ENCODE data around the gene B3GALNT2. TPM values are rescaled to one million over a fixed set of nuclear protein-coding genes. Genes with fewer than 3 reads are reported as not detected.
"Not testable (repeated sequence)": the region's sequence is repeated elsewhere in the genome, so short reads cannot be mapped to it uniquely, and the experiment has no call there.

B3GALNT2 gene
- total RNA-seq, 2 experiments from 2014 or later: 14.0 to 14.2 TPM

- H3K27ac Mint-ChIP-seq: no peak overlapping the region
- H3K4me3 Mint-ChIP-seq: no peak overlapping the region
- H3K9me3 Mint-ChIP-seq: no peaks in the 10 kb centered on the region
- peaks cover 21% of the 10 kb centered on the region for H3K4me1 Mint-ChIP-seq
- ChIA-PET POLR2A (interaction anchor here (3.2 kb wide), 1 partner anchor 9 kb away, joined by 21 read pairs; the partner anchor contains the start of gene B3GALNT2), CTCF (interaction anchor here (3.3 kb wide), 1 partner anchor 10 kb away, joined by 21 read pairs; the partner anchor contains the start of gene B3GALNT2)
- H3K27me3 Mint-ChIP-seq: no peaks in the 10 kb centered on the region
- H3K36me3 Mint-ChIP-seq (ENCODE audit: low read depth): peaks cover 22% of the 10 kb centered on the region
- DNase-seq: no peak
These were observed 9.2 kb downstream of the B3GALNT2 start for GRCh38 chr1:235495030-235495429.

GRCh38 chr1:235494531-235494930, 9.7 kb downstream of the B3GALNT2 start:
- Mint-ChIP-seq H3K9me3 (no peaks in the 10 kb centered on the region), H3K4me3 (no peak overlapping the region), H3K36me3 (ENCODE audit: low read depth) (peaks cover 22% of the 10 kb centered on the region), H3K27ac (no peak overlapping the region), H3K27me3 (no peaks in the 10 kb centered on the region), H3K4me1 (peaks cover 21% of the 10 kb centered on the region)
- DNase-seq: no peak
- POLR2A ChIA-PET: interaction anchor here (3.2 kb wide), 1 partner anchor 10 kb away, joined by 21 read pairs; the partner anchor contains the start of gene B3GALNT2
- CTCF ChIA-PET: interaction anchor here (1.4 to 3.3 kb wide), 2 partner anchors 10 to 106 kb away, joined by 3 to 21 read pairs; partner anchors contain the start of gene B3GALNT2

GRCh38 chr1:235491644-235492043, 12.6 kb downstream of the B3GALNT2 start:
- H3K4me3 Mint-ChIP-seq: no peak overlapping the region
- peaks cover 21% of the 10 kb centered on the region for H3K4me1 Mint-ChIP-seq
- H3K27ac Mint-ChIP-seq: no peak overlapping the region
- H3K36me3 Mint-ChIP-seq (ENCODE audit: low read depth): peaks cover 22% of the 10 kb centered on the region
- DNase-seq: no peak
- H3K9me3 Mint-ChIP-seq: no peaks in the 10 kb centered on the region
- CTCF ChIA-PET: interaction anchor here (1.2 kb wide), 1 partner anchor 481 kb away, joined by 3 read pairs; no protein-coding TSS in a partner anchor
- no peaks in the 10 kb centered on the region for H3K27me3 Mint-ChIP-seq
- POLR2A ChIA-PET: no interaction called here

DNA sequence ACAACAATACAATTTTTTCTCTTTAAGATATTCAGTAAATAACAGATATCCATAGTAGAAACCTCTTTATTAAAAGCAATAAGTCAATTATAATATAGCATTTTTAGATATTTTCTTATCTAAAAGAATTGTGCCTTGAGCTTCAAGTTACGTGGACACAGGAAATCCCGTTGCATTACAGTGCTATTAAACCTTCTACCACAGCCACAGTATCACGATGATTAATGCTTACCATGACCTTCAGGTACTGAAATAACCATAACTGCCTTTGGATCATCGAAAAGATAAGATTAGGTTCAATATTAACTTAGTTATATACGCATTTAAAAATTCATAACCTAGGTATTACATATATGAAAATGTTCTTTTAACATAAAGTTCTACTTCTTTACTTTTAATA, 17.9 kb downstream of the B3GALNT2 start:
- ChIA-PET CTCF (interaction anchor here (0.8 kb wide), 1 partner anchor 10 kb away, joined by 3 read pairs; no protein-coding TSS in a partner anchor), POLR2A (no interaction called here)
- no peak overlapping the region for H3K4me3 Mint-ChIP-seq
- peaks cover 19% of the 10 kb centered on the region for H3K36me3 Mint-ChIP-seq (ENCODE audit: low read depth)
- no peaks in the 10 kb centered on the region for H3K9me3 Mint-ChIP-seq
- no peak overlapping the region for H3K27ac Mint-ChIP-seq
- no peak for DNase-seq
- no peaks in the 10 kb centered on the region for H3K27me3 Mint-ChIP-seq
- no peaks in the 10 kb centered on the region for H3K4me1 Mint-ChIP-seq

DNA sequence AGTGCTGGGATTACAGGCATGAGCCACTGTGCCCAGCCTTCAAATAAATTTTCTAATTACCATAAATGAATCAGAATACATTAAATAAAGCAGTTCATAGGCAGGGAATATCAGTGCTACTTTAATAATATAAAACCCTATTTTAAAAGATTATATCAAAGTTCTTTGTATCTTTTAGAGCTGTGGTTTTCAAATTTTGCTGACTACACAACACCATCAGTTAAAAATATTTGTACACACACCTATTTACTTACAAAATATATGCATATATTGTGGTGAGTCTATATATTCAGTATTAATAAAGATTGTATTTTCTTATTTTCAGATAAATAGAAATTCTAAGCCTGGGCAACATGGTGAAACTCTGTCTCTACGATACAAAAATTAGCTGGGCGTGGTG, 18.7 kb downstream of the B3GALNT2 start:
- Mint-ChIP-seq H3K27ac (no peak overlapping the region), H3K36me3 (ENCODE audit: low read depth) (peaks cover 22% of the 10 kb centered on the region), H3K27me3 (no peaks in the 10 kb centered on the region), H3K4me1 (no peaks in the 10 kb centered on the region), H3K9me3 (no peaks in the 10 kb centered on the region), H3K4me3 (no peak overlapping the region)
- ChIA-PET CTCF (no interaction called here), POLR2A (no interaction called here)
- no peak for DNase-seq

- Mint-ChIP-seq H3K4me1 (no peaks in the 10 kb centered on the region), H3K36me3 (ENCODE audit: low read depth) (peaks cover 30% of the 10 kb centered on the region), H3K4me3 (no peak overlapping the region), H3K27ac (no peak overlapping the region), H3K9me3 (no peaks in the 10 kb centered on the region), H3K27me3 (no peaks in the 10 kb centered on the region)
- ChIA-PET POLR2A (no interaction called here), CTCF (no interaction called here)
- DNase-seq: no peak
These were observed 21.2 kb downstream of the B3GALNT2 start for GRCh38 chr1:235483090-235483489.

- no peaks in the 10 kb centered on the region for H3K27me3 Mint-ChIP-seq
- CTCF ChIA-PET: no interaction called here
- POLR2A ChIA-PET: no interaction called here
These were observed 30.4 kb downstream of the B3GALNT2 start for GRCh38 chr1:235473806-235474205.

DNA sequence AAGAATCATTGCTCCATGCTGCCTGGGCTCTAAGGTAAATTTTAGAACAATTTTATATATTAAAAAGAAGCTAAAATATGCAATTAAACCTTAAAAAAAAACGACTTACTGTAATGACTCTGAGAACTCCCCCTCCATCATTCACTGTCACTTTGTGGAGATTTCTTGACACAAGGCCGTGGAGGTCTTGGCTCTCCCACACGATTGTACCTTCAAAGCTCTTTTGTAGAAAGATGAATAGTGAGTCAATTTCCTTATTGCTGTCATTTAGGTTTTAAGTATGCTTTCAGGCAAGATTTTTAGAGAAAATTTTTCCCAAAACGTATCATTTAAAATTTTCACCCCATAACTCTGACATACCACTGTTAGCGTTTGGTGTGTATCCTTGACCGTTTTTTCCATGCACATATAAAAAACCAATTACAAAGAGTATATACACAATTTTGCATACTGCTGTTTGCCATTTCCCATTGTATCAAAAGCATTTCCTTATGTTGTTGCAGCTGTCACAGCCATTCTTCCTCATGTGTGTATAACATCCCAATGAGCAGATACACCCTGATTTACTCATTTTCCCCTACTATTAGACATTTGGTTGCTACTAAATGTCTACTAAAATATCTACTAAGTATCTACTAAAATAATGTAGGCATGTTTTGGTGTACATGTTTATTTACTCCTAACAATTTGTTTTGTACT, 33.4 kb downstream of the B3GALNT2 start:
- Mint-ChIP-seq H3K27ac (no peak overlapping the region), H3K27me3 (no peaks in the 10 kb centered on the region), H3K4me3 (no peak overlapping the region), H3K36me3 (ENCODE audit: low read depth) (peaks cover 3% of the 10 kb centered on the region), H3K4me1 (no peaks in the 10 kb centered on the region), H3K9me3 (no peaks in the 10 kb centered on the region)
- DNase-seq: no peak
- POLR2A ChIA-PET: no interaction called here
- CTCF ChIA-PET: no interaction called here

More at GRCh38 chr1:235473806-235474205, 30.4 kb downstream of the B3GALNT2 start:
- no peak overlapping the region for H3K4me3 Mint-ChIP-seq
- H3K9me3 Mint-ChIP-seq: no peaks in the 10 kb centered on the region
- H3K36me3 Mint-ChIP-seq (ENCODE audit: low read depth): peaks cover 3% of the 10 kb centered on the region
- H3K27ac Mint-ChIP-seq: no peak overlapping the region
- H3K4me1 Mint-ChIP-seq: no peaks in the 10 kb centered on the region
- no peak for DNase-seq

GRCh38 chr1:235469897-235470296, 34.4 kb downstream of the B3GALNT2 start:
- POLR2A ChIA-PET: not testable (repeated sequence)

GRCh38 chr1:235468970-235469369, 35.3 kb downstream of the B3GALNT2 start:
- Mint-ChIP-seq H3K4me1 (peaks cover 3% of the 10 kb centered on the region), H3K27ac (no peak overlapping the region), H3K9me3 (no peaks in the 10 kb centered on the region), H3K36me3 (ENCODE audit: low read depth) (peaks cover 6% of the 10 kb centered on the region), H3K4me3 (no peak overlapping the region), H3K27me3 (no peaks in the 10 kb centered on the region)
- ChIA-PET POLR2A (no interaction called here), CTCF (no interaction called here)
- no peak for DNase-seq

More at GRCh38 chr1:235469897-235470296, 34.4 kb downstream of the B3GALNT2 start:
- H3K27ac Mint-ChIP-seq; DNase-seq; H3K27me3 Mint-ChIP-seq; H3K4me3 Mint-ChIP-seq; CTCF ChIA-PET; H3K36me3 Mint-ChIP-seq (ENCODE audit: low read depth); H3K9me3 Mint-ChIP-seq; H3K4me1 Mint-ChIP-seq: not testable (repeated sequence)

DNA sequence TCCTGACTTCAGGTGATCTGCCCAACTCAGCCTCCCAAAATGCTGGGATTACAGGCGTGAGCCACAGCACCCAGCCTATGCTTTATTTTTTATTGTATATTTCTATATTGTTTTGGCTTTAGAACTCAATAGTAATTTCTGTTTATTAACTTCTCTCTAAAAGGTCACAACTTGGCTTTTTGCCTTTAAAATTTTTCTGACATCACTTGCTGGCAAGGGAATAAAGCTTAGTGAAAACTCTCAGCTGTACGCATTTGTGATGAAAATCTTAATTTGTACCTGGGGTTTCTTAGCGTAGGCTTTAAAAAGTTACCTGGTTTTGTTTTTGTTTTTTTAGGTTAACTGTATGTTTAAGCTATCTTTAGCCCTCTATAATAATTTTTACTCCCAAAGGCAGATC, 36.2 kb downstream of the B3GALNT2 start:
- Mint-ChIP-seq H3K9me3 (no peaks in the 10 kb centered on the region), H3K4me1 (peaks cover 3% of the 10 kb centered on the region), H3K27ac (no peak overlapping the region), H3K36me3 (ENCODE audit: low read depth) (peaks cover 6% of the 10 kb centered on the region), H3K4me3 (no peak overlapping the region), H3K27me3 (no peaks in the 10 kb centered on the region)
- ChIA-PET POLR2A (no interaction called here), CTCF (interaction anchor here (0.7 kb wide), 1 partner anchor 486 kb away, joined by 3 read pairs; no protein-coding TSS in a partner anchor)
- DNase-seq: no peak

DNA sequence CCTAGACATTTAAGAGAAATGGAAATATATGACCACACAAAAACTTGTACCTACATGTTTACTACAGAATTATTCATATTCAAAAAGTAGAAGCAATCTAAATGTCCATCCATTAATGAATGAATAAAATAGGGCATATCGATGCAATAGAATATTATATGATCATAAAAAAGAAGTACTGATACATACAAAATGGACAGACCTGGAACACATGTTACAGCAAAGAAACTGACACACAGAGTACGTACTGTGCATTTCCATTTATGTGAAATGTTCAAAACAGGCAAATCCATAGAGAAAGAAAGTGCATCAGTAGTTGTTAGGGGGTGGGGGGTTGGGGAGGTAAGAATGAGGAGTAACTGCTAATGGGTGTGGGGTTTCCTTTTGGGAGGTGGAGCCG, 39.2 kb downstream of the B3GALNT2 start:
- Mint-ChIP-seq H3K9me3 (no peaks in the 10 kb centered on the region), H3K4me1 (peaks cover 12% of the 10 kb centered on the region), H3K36me3 (ENCODE audit: low read depth) (peaks cover 10% of the 10 kb centered on the region), H3K27me3 (no peaks in the 10 kb centered on the region), H3K27ac (no peak overlapping the region), H3K4me3 (no peak overlapping the region)
- ChIA-PET POLR2A (no interaction called here), CTCF (no interaction called here)
- no peak for DNase-seq

DNA sequence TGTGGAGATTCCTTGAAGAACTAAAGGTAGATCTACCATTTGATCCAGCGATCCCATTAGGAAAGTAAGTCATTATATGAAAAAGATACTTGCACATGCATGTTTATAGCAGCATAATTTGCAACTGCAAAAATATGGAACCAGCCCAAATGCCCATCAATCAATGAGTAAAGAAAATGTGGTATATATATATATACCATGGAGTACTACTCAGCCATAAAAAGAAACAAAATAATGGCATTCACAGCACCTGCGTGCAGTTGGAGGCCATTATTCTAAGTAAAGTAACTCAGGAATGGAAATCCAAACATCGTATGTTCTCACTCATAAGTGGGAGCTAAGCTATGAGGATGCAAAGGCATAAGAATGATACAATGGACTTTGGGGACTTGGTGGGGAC, 41.4 kb downstream of the B3GALNT2 start:
- CTCF ChIA-PET; H3K36me3 Mint-ChIP-seq (ENCODE audit: low read depth): not testable (repeated sequence)

GRCh38 chr1:235461954-235462353, 42.3 kb downstream of the B3GALNT2 start:
- Mint-ChIP-seq H3K27ac (no peak overlapping the region), H3K4me3 (no peak overlapping the region), H3K36me3 (ENCODE audit: low read depth) (peaks cover 10% of the 10 kb centered on the region), H3K4me1 (peaks cover 12% of the 10 kb centered on the region), H3K9me3 (no peaks in the 10 kb centered on the region), H3K27me3 (no peaks in the 10 kb centered on the region)
- ChIA-PET POLR2A (no interaction called here), CTCF (no interaction called here)
- no peak for DNase-seq

More for the DNA sequence above, 41.4 kb downstream of the B3GALNT2 start:
- H3K9me3 Mint-ChIP-seq, H3K27ac Mint-ChIP-seq, H3K4me3 Mint-ChIP-seq, DNase-seq, H3K27me3 Mint-ChIP-seq, POLR2A ChIA-PET: not testable (repeated sequence)
- H3K4me1 Mint-ChIP-seq: peaks cover 12% of the 10 kb centered on the region
